ENCODE results near the gene TRAP1.

TRAP1 gene

DNA sequence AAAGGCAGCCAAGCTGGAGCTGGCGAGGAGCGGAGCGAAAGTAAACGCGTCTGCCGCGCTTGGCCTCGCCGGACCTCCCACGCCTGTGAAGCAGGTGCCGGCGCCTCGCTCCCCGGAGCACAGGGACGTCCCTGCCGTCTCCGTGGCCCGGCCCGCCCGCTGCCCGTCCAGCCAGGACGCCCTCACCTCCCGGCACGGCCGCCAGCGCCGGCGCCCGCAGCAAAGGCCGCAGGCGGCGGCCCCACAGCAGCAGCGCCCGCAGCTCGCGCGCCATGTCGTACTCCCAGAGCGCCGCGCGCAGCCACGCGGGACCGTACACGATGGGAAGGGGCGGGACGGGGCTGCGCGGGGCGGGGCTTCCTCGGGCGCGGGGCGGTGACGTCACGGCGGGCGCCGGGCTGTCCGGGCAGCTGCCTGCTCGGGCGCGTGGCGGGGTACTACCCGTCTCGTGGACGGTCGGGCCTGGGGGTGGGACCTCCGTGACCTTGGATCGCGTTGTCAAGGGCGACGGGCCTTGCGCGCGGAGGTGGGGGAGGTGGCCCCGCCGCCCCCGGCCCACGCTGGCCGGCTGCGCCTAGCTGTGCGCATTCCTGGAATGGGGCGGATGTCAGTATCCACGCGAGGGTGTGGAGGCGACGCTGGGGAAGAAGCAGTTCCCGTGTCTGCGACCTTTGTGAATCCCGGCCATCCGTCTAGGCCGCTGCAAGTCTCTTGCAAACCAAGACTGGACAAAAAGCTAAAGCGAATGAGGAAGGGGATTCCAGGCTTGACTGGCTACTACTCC is at the start of gene TRAP1:
TRAP1 (minus strand) TSS at position 290 of the 784 bp plus-strand sequence; CDS start at position 274, 16 bp downstream.
- ATAC-seq, result peak; percentile 95

GRCh38 chr16:3766177-3766576 is 48.9 kb upstream of the TRAP1 start:
- DNase-seq, result no peak
- ATAC-seq, result no peak

More for the DNA sequence above, at the start of gene TRAP1:
- peak; percentile 94 for DNase-seq

- ATAC-seq, result no peak
- no peak for DNase-seq
Observed at GRCh38 chr16:3764409-3764808, 47.1 kb upstream of the TRAP1 start.

DNA sequence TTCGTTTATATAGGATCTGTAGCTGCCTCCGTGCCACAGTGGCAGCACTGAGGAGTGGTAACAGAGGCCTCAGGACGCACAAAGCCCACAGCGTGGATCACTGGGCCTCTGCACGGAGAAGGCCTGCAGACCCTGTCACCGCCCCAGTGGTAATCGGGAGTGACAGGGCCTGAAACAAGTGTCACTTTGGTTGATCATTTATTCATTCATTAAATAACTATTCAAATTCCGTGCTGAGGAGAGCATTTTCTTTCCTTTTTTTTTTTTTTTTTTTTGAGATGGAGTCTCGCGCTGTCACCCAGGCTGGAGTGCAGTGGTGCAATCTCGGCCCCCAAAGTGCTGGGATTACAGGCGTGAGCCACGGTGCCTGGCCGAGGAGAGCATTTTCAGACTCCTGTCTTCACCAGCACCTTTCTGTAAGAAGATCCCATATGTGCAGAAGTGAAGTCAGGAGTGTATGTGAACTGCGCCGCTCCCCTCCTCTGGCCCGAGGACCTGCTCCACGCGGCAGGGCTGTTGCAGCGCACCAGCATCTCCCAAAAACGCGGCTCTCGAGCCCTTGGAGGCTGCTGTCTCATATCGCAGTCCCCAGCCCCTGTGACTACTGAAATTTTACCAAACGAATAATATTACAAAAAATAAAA is 44.9 kb upstream of the TRAP1 start:
- ATAC-seq, result no peak
- DNase-seq, result no peak

DNA sequence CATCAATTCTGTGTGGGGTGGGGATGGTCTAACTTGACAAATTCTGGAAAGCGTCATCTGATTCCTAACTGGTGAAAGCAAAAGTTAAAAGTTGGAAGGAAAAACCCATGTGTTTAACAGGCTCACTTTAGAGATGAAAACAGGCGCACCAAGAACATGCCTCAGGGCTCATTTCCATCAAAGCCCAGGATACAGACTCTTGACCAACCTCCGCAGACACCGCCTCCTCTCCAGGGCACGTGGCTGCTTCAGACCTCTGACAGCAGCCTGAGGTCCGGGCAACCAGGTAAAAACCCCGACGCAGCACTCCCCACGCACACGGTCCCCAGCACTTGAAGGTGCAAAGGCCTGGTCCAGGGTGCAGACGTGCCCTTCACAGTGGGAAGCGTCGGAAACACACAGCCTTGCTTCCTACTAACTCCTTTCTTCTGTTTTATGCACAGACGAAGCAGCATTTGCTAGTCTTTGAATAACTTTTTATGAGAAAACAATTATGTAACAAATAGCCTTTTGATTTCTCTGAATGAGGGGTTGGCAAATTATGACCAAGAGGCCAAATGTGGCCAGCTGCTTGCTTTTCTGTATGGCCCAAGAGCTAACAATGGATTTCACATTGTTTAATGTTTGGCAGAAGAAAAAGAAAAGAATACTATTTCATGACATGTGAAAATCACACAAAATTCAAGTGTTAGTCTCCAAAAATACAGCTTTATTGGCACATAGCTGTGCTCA is 44.2 kb upstream of the TRAP1 start:
- ATAC-seq (no peak), DNase-seq (no peak)

DNA sequence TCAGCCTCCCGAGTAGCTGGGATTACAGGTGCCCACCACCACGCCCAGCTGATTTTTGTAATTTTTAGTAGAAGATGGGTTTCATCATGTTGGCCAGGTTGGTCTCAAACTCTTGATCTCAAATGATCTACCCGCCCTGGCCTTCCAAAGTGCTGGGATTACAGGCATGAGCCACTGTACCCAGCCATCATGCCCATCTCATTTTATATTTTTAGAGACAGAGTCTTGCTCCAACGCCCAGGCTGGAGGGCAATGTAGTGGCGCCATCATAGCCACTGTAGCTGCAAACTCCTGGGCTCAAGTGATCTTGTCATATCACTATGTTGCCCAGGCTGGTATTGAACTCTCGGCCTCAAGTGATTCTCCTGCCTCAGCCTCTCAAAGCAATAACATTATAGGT is 43.2 kb upstream of the TRAP1 start:
- ATAC-seq (no peak), DNase-seq (no peak)

- no peak for DNase-seq
- ATAC-seq, result no peak
Observed at GRCh38 chr16:3759736-3760135, 42.4 kb upstream of the TRAP1 start.

DNA sequence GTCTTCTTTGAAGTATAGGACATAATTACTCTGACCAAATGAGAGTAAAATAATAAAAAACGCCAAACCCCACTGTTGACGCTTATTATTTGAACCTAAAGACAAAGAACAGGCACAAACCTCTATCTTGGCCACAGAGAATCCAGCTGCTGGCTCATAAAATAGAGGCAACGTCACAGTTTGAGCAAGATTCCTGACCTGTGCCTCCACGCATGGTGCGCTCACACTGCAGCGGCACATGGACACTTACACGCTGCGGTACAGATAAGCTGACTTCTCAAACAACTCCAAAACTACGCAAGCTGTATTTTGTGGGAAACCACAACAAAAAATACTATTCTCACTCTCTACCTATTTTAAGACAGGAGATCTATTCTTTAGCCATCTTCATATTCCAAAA is 38.8 kb upstream of the TRAP1 start:
- ATAC-seq, result no peak
- no peak for DNase-seq

DNA sequence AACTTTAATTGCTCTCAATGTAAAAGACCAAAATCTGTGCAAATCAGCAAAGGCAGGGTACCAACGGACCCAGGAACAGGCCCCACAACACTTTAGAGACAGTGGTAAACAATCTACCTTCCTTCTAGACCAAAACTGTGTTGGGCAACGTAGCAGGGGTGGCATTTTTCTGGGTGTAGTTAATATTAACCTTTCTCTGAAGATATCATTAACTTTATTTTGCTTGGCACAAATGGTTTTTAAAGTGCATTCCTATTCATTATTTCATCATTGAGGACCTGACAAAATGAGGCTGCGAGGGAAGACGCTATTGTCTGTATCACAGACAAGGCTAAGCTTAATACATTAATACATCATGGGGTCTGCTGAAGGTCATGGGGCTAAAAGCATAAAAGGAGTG is 37.9 kb upstream of the TRAP1 start:
- no peak for ATAC-seq

GRCh38 chr16:3754772-3755171 is 37.4 kb upstream of the TRAP1 start:
- DNase-seq (no peak), ATAC-seq (no peak)

More for the DNA sequence above, 37.9 kb upstream of the TRAP1 start:
- DNase-seq, result no peak

- ATAC-seq (no peak), DNase-seq (no peak)
Observed at GRCh38 chr16:3754081-3754703, 36.9 kb upstream of the TRAP1 start.

GRCh38 chr16:3752984-3753383 is 35.7 kb upstream of the TRAP1 start:
- ATAC-seq, result no peak
- no peak for DNase-seq

DNA sequence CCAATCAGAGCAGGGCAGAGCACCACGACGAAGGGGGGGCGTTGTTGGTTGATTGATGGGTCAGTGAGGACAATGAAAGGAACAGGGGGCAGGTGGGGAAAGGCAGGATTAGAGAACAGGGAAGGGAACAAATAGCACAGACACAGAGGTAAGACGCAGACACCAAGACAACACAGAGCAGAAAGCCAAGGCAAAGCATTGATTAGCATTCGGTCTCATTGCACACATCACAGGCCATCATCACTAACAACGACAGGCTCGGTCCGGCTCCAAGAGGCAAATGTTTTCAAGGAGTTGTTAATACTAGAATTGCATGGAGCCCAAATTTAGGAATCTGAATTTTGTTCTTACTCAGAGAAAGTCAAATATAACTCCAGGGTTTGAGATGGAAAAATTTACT is 34.6 kb upstream of the TRAP1 start:
- DNase-seq (no peak), ATAC-seq (no peak)

GRCh38 chr16:3748307-3748706 is 31.0 kb upstream of the TRAP1 start:
- no peak for DNase-seq
- no peak for ATAC-seq

DNA sequence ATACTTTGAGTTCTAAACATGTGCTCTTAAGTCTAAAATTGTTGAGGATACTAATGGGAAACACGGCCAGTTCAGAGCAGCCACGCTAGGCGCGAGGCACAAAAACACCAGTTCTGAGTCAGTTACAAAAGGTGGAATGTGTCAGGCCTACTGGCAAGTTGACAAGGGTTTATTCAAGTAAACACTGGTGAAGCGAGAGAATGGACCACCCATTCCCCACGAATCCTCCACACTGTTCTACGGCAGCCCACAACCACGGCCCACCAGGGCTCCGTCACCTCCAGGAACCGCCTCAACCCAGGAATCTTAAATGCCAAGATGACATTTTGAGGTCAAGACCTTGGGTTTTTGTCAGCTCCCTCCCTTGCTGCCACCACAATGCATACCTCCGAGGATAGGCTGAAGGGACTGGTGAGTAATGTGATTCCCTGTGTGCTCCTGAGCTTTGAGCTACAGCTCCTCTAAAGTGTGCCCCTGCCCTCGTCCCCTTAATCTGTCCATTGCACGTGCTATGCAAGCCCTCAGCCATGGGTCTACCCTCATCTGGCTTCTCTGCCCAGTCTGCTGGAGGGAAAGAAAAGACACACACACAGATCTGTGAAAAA is 28.5 kb upstream of the TRAP1 start:
- DNase-seq, result no peak
- no peak for ATAC-seq

- DNase-seq, result no peak
Observed at GRCh38 chr16:3744018-3744417, 26.7 kb upstream of the TRAP1 start.

GRCh38 chr16:3740934-3741333 is 23.6 kb upstream of the TRAP1 start:
- no peak for DNase-seq
- ATAC-seq, result no peak

More at GRCh38 chr16:3744018-3744417, 26.7 kb upstream of the TRAP1 start:
- no peak for ATAC-seq

- DNase-seq (no peak), ATAC-seq (no peak)
Observed at GRCh38 chr16:3740186-3740585, 22.9 kb upstream of the TRAP1 start.

DNA sequence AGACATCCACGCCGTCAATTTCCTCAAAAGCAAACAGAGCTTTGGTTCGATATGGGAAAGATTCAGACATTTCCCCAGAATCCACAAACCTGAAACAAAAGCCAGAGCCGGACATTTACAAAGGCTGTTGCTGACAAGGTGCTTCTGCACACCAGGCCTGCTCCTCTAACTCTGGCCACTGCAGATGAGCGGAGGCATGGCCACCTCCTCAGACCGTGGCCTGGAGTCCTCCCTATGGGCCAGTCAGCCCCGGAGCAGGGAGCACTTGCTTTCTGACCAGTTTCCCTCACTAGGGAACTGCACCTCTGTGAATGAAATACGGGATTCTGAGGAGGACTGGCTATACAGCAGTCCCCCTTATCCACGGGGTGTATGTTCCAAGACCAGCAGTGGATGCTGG is 22.3 kb upstream of the TRAP1 start:
- DNase-seq (no peak), ATAC-seq (no peak)

DNA sequence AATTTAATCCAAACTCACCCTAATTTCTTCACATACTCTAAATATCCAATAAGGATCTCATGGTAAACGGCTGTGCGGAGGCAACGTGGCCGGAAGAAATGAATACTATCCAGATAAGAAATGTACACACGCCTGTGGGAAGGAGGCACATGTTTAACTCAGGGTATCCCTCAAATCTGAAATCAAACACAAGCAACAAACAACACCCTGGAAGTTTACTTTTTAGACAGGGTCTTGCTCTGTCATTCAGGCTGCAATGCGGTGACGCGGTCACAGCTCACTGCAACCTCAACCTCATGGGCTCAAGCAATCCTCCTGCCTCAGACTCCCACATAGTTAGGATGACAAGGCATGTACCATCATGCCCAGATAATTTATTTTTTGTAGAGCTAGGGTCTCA is 21.2 kb upstream of the TRAP1 start:
- no peak for DNase-seq
- ATAC-seq, result no peak

GRCh38 chr16:3738128-3738527 is 20.8 kb upstream of the TRAP1 start:
- DNase-seq (no peak), ATAC-seq (no peak)

- ATAC-seq (no peak), DNase-seq (no peak)
Observed at GRCh38 chr16:3737181-3737580, 19.9 kb upstream of the TRAP1 start.

Measured in stimulated activated naive CD8-positive, alpha-beta T cell treated with anti-CD3 and anti-CD28 coated beads, Interleukin-15, Interleukin-2, amounts not matched to agents 100 U/mL and 50 U/mL, for 24 hours (primary cell).